Lung microvascular endothelial cell (primary cell): ENCODE data around the gene STMN1. TPM values are rescaled to one million over a fixed set of nuclear protein-coding genes. Genes with fewer than 3 reads are reported as not detected.
"Not testable (repeated sequence)": the region's sequence is repeated elsewhere in the genome, so short reads cannot be mapped to it uniquely, and the experiment has no call there.

ENCODE experiments used
- DNase-seq, 2 donors: peaks; one replicate each; pipeline versions ENCODE4 v3.0.0 to v3.0.0-alpha.2; 2010; ENCODE audit warnings: low read depth in 2 of 2
- total RNA-seq: library from RNA; depleted of rRNA; stranded (reverse); fragments of >200 nt; gene quantifications from 2 replicates; pipeline ENCODE4 v1.2.1, GENCODE V29; 2014

Gene STMN1
- 162 and 212 TPM in 2 replicates for total RNA-seq

GRCh38 chr1:25905680-25906643, at the start of gene STMN1:
Gene STMN1, minus strand, starts transcription at chr1:25906419. Its CDS starts 1,743 bp downstream, at chr1:25904676.
- peak; percentile 91 to 96 for DNase-seq

- no peak for DNase-seq
These were observed 49.3 kb upstream of the STMN1 start for GRCh38 chr1:25955553-25955952.

DNA sequence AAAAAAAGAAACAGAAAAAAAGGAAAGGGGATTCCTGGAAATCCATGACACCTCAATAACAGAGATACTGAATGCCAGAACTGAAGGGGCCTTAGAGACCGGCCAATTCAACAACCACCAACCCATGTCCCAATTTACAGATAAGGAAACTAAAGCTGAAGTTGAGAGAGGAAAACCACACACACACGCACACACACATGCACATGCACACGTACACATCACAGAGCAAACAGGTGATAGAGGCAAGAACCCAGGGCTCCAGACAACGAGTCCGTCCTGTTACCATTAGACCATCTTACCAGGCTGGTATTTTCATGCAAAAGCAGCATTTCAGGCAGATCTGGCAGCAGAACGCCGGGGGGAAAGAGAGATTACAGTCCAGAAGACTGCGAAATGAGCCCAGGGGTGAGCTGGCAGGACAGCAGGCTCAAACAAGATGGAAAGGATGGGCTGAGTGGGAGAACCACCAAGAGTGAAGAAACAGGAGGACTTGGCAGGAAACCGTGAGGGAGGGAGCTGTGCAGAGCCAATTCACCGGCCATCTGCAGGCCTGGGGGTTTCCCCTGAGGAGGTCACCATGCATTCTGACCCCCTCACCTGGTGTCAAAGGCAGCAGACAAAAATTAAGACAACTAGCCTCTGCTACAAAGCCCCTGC, 48.2 kb upstream of the STMN1 start:
- no peak for DNase-seq

DNA sequence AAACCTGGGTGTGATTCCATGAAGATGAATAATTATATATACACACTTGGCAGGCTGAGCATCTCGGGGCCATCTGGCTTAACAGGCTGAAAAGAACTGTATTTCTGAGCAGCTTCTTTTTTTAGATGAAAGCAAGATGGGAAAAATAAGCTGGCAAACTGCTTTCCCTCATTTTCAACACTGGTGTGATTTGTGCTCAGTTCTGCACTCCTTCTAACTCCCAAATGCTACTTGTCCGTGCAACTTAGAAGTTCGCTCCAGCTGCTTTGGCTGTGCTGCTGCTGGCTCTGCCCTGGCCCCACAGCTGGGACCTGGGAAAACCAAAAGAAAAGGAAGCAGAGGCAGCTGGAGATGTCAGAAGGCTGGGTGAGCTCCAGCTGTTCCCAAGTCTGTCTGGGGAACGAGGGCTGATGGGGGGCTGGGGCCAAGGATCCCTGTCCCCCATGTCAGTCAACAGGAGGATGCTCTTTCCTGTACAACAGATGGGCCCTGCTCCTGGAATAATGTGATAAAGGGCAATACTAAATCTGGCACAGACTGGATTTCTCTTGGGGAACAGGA, 46.7 kb upstream of the STMN1 start:
- no peak for DNase-seq

- DNase-seq, result no peak
These were observed 42.4 kb upstream of the STMN1 start for GRCh38 chr1:25948641-25949040.

DNA sequence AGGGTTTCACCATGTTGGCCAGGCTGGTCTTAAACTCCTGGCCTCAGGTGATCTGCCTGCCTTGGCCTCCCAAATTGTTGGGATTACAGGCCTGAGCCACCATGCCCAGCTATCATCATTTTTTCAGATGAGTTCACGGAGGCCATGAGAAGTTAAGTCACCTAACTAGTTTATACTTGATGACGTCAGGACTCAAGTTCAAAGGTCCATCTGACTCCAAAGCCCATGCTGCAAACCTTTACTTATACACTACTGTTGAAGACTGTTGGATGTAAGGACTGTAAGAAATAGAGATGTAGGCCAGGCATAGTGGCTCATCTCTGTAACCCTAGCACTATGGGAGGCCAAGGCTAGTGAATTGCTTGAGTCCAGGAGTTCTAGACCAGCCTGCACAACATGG, 40.8 kb upstream of the STMN1 start:
- DNase-seq, result no peak

DNA sequence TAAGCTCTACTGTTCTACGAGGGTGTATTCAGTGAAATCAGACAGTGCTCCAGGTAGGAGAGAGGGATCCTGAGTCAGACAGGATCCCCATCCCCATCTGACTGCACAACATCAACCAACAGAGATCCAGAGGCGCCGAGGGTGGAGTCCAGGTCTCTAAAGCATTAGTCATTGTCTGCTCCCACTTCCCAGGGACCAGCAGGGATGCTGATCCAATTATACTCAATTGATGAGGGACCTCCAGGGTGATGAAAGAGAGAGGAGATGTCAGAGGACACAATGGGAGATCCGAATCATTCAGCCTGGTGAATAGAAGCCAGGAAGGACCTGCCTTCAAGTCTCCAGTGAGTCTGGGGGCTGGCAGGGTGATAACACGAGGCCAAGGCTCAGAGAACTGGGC, 39.5 kb upstream of the STMN1 start:
- no peak for DNase-seq

- no peak for DNase-seq
These were observed 38.8 kb upstream of the STMN1 start for GRCh38 chr1:25944986-25945385.

- not testable (repeated sequence) for DNase-seq
These were observed 37.3 kb upstream of the STMN1 start for GRCh38 chr1:25943511-25943910.

DNA sequence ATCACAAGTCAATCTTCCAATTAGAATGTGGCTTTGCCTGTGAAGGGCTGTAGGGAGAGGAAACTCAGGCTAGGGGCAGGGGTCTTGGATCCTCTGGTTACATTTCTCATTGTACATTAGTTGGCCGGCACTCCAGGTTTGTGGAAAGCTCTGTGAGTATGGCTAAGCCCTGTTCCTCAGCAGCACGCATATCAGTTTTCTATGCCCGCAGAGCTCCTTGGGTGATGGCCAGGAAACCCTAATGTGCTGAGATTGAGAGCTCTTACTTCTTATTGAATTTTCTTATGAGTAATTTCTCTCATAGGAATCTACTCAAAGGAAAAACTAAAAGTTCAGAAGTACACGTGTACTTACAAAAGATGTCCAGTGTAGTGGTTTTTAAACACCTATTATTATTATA, 30.7 kb upstream of the STMN1 start:
- DNase-seq, result no peak

GRCh38 chr1:25933479-25934365, 27.5 kb upstream of the STMN1 start:
- no peak for DNase-seq

DNA sequence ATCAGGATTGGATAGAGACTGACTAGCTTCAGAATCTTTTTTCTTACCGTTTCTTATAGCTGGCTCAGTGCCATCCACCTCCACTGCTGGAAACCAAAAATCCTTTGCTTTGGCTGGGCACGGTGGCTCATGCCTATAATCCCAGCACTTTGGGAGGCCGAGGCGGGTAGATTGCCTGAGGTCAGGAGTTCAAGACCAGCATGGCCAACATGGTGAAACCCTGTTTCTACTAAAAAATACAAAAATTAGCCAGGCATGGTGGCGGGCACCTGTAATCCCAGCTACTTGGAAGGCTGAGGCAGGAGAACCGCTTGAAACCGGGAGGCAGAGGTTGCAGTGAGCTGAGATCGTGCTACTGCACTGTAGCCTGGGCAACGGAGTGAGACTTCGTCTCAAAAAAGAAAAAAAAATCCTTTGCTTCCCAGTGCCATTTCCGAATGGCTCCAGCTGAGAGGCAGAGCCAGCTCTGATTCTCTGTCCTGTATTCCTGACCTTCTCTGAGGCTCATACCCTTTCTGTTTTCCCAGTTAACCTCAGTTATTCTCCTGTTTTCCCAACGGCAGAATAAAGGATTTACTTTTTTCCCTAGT, 26.7 kb upstream of the STMN1 start:
- DNase-seq, result not testable (repeated sequence)

DNA sequence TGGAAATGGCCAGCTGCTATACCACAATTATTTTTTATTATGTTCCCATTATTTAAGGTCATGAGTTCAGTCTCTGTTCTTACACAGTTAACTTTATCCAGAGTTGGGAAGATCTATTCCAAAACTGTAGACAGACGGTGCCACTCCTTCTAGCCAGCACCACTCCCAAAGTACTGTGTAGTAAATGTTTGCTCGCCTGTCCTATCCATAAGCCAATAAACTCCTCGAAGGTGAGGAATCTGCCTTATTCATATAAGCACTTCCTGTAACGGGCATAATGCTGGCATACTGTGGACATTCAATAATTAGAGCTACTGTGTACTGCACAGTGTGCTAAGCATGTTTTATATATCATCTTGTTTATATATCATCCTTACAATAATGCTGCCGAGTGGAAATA, 26.1 kb upstream of the STMN1 start:
- no peak for DNase-seq

DNA sequence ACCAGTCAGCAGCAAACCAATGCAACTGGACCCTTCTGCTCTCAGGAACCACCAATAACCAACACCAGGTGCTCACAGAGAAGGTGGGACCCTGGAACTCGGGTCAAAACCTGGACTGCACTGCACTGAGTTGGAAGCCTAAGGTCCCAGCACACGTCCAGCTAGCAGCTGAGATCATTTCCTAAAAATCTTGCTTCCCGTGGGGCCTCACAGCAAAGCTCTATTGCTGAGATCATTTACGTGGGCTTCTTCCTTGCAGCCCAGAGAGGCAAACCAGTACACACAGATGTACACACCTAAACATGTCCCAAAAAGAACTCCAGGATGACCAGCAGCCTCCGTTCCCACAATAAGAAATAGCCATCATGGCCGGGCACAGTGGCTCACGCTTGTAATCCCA, 22.8 kb upstream of the STMN1 start:
- no peak for DNase-seq

DNA sequence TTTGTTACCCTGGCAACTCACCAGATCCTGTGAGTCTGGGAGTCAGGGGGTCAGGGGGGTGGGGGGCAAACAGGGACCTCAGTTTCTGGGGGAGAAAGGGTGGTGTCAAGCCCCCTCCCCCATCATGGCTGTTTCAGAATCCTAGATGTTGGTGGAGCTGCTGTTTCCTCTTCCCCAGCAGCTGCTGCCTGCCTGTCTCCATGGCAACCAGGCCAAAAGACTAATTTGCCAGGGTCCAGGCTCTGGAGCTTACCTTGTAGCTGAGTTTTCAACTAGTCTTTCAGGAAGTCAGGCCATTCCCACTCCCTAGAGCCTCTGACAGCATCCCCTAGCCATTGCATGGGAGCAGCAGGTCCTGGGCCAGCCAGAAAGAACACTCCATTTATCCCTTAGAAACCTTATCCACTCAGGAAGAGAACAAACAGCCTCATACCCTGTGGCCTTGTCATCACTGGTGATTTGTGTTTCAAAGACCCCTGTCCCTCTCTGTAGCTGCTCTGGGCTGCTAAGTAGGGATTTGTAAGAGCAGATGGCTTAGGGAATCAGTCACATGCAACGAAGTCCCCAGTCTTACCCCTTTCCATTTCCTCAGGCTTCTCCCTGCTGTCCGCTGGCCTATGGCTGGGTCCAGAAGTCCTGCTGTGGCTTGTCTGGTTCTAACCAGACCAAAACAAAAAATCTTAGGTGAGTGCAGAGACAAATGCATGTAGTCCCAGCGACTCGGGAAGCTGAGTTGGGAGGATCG, 21.5 kb upstream of the STMN1 start:
- peak; percentile 19 to 50 for DNase-seq

DNA sequence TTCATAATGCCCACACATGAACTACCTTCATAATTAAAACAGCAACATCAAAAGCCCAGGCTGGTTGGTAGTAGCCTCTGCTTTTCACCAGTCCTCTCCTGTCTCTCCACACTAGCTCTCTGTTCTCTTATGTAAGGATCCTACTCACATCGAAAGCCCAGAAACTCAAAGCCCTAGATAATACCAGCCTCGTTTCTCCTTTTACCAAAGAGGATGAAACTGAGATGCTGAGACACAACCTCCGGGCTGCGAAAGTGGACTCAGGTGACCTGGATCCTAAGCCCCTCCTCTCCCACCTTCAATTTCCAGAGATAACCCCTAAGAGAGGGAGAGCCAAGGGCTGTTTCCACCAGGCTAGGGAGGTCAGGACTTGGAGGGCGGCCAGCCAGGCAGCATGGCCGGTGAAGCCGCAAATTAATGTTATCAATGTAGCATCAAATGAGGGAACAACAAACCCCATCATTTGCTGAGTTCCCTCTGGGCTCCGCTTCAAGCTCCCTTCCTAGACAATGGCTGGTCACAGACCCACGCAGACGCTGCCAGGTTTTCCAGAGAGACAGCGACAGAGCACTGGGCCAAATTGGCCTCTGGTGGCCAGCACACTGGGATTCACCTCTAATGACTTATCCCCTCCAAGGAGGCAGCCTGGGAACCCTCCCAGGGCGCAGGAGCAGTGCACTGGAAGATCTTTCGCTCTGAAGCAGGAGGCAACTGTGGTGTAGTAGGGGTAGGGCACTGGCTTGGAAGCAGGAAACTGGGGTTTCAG, 20.7 kb upstream of the STMN1 start:
- peak; percentile 8 to 46 for DNase-seq

- DNase-seq, result no peak
These were observed 18.2 kb upstream of the STMN1 start for GRCh38 chr1:25924454-25924853.

GRCh38 chr1:25922971-25923552, 16.8 kb upstream of the STMN1 start:
- peak in 1 of 2 donors; percentile 16 for DNase-seq
